HG03469 (cell line): Measurements from ENCODE around the gene CRACDL.

Experiments
- ATAC-seq: cut with Tn5 transposase; IDR thresholded peaks from one replicate; pipeline ENCODE4 v1.9.1; 2021; ENCODE audit warnings: mild to moderate bottlenecking, moderate library complexity, moderate number of reproducible peaks; ENCODE audit not compliant: unreplicated experiment

Gene CRACDL

DNA sequence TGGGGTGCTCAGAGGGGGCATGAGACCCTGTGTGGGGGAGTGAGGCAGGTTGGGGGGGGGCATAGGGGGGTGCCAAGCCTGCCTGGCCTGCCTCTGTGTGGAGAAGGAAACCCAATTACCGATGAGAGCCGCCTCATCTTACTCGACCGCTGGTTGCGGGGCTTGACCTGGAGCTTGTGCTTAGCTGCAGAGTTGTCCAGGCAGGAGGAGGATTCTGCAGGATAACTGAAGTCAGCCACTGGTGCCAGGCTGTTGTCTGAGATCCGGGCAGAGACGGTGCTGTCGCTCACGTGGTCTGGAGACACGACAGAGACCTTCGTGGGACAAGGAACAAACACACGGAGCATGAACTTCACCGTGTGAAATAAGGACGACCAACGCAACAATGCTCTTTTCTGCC lies 109.2 kb downstream of the CRACDL start:
- ATAC-seq, result no peak

DNA sequence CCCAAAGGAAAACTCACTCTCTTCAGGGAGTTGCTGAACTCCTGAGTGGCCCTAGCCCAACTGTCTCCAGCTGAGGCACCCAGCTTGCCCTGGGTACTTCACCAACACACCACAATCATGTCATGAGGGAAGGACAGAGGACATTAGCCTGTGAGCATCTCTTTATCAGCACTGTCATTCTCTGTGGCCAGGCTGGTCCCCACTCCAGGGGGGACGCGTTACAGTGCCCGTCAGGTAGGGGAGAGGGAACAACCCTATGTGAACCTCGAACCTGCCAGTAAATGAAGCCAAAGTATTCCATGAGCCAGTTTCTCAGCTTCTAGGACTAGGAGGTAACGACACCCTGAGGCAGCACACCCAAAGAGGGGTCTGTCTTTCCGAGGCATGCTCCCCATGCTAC lies 110.2 kb downstream of the CRACDL start:
- no peak for ATAC-seq

- ATAC-seq, result no peak
Measured at GRCh38 chr2:98825404-98825803, 110.6 kb downstream of the CRACDL start.

DNA sequence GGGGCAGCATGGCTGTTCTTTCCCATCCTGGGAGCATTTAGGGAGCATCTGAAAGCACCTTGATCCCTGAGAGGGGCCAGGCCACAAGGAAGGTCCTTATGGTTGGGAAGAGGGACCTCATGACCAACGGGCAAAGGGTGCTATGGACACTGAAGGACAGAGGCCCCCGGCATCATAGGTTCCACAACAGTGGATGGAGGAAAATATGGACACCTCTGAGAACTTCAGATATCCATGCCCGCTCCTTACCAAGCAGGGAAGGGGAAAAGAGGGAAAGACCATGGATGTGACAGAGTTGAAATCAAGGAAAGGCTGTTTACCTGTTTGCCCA lies 111.0 kb downstream of the CRACDL start:
- ATAC-seq, result no peak

- no peak for ATAC-seq
Measured at GRCh38 chr2:98824256-98825019, 111.6 kb downstream of the CRACDL start.

DNA sequence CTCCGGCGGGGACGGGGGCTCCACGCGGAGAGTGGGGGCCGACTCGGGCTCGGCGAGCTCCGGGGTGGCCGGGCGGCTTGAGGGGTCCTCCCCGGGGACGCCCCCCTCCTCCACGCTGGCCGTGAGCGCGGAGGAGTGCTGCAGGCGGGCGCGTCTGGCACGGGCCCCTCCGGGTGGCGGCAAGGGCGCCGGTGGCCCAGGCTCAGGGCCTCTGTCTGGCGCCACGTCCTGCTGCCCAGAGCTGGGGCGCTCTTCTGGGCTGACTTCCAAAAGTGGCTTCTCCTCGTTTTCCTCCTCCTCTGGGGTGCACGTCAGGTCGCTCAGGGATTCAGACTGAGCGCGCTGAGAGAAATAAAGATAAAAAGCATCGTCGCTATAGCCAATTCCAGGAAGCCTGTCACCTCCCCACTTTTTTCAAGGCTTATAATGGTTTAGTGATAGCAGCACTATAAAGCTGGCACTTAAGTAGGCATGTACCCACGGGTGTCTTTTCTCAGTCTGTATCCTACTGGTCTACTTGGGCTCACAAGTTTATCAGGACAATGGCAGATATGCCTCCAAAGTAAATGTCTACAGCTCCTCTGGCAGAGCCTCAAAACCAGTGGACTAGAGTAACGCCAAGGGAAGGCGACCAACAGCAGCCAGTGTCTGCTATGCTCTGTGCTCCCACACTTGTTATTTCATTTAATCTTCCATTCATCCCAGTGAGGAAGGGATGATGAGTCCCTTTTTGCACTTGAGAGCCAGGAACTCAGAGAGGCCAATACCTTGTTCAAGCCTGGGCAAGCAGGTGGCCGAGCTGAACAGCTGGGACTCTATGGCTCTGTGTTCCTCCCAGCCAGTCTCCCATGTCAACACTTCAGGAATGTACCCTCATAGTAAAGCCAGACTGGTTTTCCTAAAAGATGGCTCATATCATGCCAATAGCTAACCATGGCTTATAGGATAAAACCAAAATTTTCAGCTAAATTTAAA lies 112.5 kb downstream of the CRACDL start:
- no peak for ATAC-seq

DNA sequence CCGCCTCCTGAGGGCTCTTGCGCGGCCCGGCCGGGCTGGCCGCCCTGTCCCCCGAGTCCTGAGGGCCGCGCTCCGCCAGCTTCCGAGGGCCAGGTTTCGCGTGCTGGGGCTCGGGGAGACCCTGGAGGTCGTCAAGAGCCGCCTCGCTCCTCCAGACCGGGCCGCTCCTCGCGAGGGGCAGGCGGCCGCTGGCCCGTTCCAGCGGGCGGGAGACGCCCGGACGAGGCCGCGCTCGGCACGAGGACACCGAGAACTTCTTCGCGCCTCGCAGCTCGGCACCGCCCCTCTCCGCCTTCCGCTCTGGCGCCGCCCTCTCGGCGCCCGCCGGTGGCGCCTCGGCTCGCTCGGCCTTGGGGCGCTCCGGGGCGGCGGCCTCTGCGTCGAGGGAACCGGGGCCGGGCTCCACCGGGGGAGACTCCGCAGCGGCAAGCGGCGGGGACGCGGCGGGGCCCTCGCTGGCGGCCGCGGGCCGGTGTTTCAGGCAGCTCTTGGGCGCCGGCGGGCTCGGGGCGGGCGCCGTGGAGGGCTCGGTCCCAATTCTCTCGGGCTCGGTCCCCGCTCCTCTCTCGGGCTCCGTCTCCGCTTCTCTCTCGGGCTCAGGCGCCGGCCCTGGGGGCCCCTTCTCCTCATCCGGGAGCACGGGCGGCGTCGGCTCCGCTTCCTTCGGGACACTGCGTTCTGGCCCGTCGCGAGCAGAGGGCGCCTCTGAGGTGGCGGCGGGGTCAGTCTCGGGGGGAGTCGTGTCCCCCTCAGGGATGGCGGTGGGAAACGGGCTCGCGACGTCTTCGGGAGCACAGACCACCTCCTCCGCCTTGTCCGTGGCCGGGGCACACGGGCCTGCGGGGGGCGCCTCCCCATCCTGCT lies 113.5 kb downstream of the CRACDL start:
- ATAC-seq, result no peak

DNA sequence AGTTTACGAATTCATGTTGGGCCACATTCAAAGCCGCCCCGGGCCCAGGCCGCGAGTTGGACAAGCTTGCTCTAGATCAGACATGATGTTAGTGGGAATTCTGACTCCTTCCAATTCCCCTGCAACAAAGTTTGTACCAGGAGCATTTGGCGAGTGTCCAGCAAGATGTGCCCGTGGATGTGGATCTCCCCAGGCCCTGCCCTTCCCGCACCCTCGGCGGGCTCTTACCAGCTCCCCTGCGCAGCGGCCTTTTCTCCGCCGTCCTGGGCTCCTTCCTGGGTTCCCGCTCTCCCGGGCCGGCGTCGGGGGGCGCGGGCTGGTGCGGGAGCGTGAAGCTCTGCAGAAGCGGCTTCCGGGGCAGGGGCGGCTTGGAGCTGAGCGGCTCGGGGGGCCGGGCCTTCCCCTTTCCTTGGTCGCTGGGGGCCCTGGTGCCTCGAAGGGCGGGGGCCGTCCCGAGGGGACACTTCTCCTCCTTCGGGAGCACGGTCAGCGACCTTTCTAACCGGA lies 114.3 kb downstream of the CRACDL start:
- no peak for ATAC-seq

- no peak for ATAC-seq
Measured at GRCh38 chr2:98819231-98819766, 116.7 kb downstream of the CRACDL start.

GRCh38 chr2:98818164-98818563 lies 117.9 kb downstream of the CRACDL start:
- no peak for ATAC-seq

- ATAC-seq, result no peak
Measured at GRCh38 chr2:98816281-98816680, 119.7 kb downstream of the CRACDL start.

DNA sequence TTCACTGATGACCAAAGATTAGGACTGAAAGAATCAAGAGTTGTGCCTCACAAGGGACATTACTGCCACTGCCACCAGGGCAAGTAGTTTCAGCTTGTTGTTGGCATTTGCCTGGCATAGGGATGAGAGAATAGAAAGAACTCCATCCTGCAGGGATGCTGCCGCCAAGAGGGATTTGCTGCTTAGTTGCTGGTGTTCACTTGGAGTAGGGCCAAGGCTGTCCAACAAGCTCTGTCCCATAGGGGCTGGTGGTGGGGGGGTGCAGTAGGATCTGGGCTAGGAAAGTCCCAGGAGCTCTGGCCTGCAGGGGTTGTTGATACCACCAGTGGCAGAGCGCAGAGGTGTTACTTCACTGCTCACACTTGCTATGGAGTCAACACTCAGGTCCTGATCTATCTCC lies 120.2 kb downstream of the CRACDL start:
- no peak for ATAC-seq

DNA sequence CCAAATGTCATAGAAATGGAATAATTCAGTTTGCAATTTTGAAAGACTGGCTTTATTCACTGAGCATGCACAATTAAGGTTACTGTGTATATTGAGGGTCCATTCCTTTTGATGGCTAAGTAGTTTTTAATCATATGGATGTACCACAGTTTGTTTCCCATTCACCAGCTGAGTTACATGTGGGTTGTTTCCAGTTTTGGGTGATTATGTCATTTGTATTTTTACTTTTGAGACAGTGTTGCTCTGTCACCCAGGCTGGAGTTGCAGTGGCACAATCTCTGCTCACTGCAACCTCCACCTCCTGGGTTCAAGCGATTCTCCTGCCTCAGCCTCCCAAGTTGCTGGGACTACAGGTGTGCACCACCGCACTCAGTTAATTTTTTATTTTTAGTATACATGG lies 124.3 kb downstream of the CRACDL start:
- ATAC-seq, result no peak

- no peak for ATAC-seq
Measured at GRCh38 chr2:98810588-98810928, 125.5 kb downstream of the CRACDL start.

DNA sequence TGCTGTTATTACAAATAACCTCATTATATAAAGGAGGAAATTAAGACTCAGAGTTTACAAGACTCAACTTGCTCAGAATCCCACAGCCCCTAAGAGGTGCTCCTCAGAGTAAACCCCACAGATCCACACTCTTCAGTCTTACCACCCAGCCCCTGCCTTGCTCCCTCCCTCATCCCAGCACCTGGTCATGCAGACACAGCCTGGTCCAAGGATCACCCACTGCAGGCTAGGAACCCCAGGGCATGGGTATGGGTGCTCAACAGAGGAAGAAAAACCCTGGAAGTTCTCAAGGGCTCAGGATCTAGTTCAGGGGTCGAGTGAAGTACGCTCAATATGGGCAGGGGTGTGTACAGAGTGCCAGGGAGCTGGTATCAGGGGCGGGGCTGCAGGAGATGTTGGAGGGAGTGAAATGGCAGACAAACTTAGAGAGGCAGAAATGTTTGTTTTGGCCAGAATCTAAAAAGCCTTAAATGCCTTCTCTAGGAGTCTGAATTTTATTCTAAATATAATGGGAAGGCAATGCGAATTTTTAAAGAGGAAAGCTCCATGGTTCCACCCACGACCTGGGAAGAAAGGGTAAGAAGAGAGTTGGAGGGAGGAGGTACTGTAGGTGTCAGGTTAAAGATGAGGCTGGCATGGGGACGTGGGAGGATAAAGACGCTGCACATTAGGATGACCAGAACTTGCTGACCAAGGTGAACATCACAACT lies 126.0 kb downstream of the CRACDL start:
- ATAC-seq, result no peak

GRCh38 chr2:98809116-98809515 lies 126.9 kb downstream of the CRACDL start:
- ATAC-seq, result no peak

GRCh38 chr2:98808546-98808945 lies 127.5 kb downstream of the CRACDL start:
- ATAC-seq, result no peak

GRCh38 chr2:98807929-98808328 lies 128.1 kb downstream of the CRACDL start:
- no peak for ATAC-seq

DNA sequence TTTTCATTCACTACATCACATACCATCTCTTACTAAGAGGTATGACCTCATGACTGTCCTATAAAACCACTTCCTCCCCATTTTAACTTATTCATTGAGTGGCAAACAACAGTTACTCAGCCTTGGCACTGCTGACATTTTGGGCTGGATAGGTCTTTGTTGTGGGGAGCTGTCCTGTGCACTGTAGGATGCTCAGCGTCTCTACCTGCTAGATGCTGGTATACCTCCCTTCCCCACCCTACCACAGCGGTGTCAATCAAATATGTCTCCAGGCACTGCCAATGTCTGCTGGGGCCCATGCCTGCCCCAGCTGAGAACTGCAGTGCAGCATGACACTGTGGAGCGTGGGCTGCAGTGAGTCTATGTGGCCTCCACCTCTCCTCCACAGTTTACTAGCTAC lies 128.8 kb downstream of the CRACDL start:
- ATAC-seq, result no peak

- ATAC-seq, result no peak
Measured at GRCh38 chr2:98806236-98806697, 129.8 kb downstream of the CRACDL start.
